ENCODE results near the gene NFASC.

Gene NFASC

GRCh38 chr1:204983136-204983535, 112.5 kb downstream of the NFASC start:
- H3K9ac ChIP-seq (ENCODE audit: low read length) = no peak overlapping the region
- H3K4me1 ChIP-seq (ENCODE audit: control insufficient read depth, insufficient read depth, low read length) = no peaks in the 10 kb centered on the region
- H3K4me3 ChIP-seq (ENCODE audit: low read depth, low read length) = no peak overlapping the region
- no peaks in the 10 kb centered on the region for H3K9me3 ChIP-seq (ENCODE audit: control insufficient read depth, insufficient read depth, low read depth, low read length)
- H3K27ac ChIP-seq (ENCODE audit: low read depth, low read length) = no peak overlapping the region
- no peaks in the 10 kb centered on the region for H3K36me3 ChIP-seq (ENCODE audit: control insufficient read depth, insufficient read depth, low read length)
- no peaks in the 10 kb centered on the region; the same call in 1 of the 2 replicates for H3K27me3 ChIP-seq (ENCODE audit: control insufficient read depth, insufficient read depth, low read length)

GRCh38 chr1:204983881-204984280, 113.2 kb downstream of the NFASC start:
- no peak overlapping the region for H3K9ac ChIP-seq (ENCODE audit: low read length)
- H3K27me3 ChIP-seq (ENCODE audit: control insufficient read depth, insufficient read depth, low read length) = no peaks in the 10 kb centered on the region; the same call in 1 of the 2 replicates
- no peak overlapping the region for H3K4me3 ChIP-seq (ENCODE audit: low read depth, low read length)
- no peaks in the 10 kb centered on the region for H3K9me3 ChIP-seq (ENCODE audit: control insufficient read depth, insufficient read depth, low read depth, low read length)
- no peaks in the 10 kb centered on the region for H3K36me3 ChIP-seq (ENCODE audit: control insufficient read depth, insufficient read depth, low read length)
- no peaks in the 10 kb centered on the region for H3K4me1 ChIP-seq (ENCODE audit: control insufficient read depth, insufficient read depth, low read length)
- no peak overlapping the region for H3K27ac ChIP-seq (ENCODE audit: low read depth, low read length)

GRCh38 chr1:204984499-204984898, 113.8 kb downstream of the NFASC start:
- H3K4me1 ChIP-seq (ENCODE audit: control insufficient read depth, insufficient read depth, low read length) = peaks cover under 1% of the 10 kb centered on the region; the same call in 1 of the 2 replicates
- H3K27me3 ChIP-seq (ENCODE audit: control insufficient read depth, insufficient read depth, low read length) = peaks cover 1% of the 10 kb centered on the region; the same call in 1 of the 2 replicates
- H3K36me3 ChIP-seq (ENCODE audit: control insufficient read depth, insufficient read depth, low read length) = no peaks in the 10 kb centered on the region

GRCh38 chr1:204986181-204986580, 115.5 kb downstream of the NFASC start:
- Histone ChIP-seq H3K27me3 (ENCODE audit: control insufficient read depth, insufficient read depth, low read length) (peaks cover 16% of the 10 kb centered on the region), H3K36me3 (ENCODE audit: control insufficient read depth, insufficient read depth, low read length) (no peaks in the 10 kb centered on the region), H3K4me3 (ENCODE audit: low read depth, low read length) (no peak overlapping the region), H3K9me3 (ENCODE audit: control insufficient read depth, insufficient read depth, low read depth, low read length) (no peaks in the 10 kb centered on the region), H3K9ac (ENCODE audit: low read length) (no peak overlapping the region), H3K27ac (ENCODE audit: low read depth, low read length) (no peak overlapping the region), H3K4me1 (ENCODE audit: control insufficient read depth, insufficient read depth, low read length) (peaks cover 18% of the 10 kb centered on the region)

More at GRCh38 chr1:204984499-204984898, 113.8 kb downstream of the NFASC start:
- Histone ChIP-seq H3K4me3 (ENCODE audit: low read depth, low read length) (no peak overlapping the region), H3K9ac (ENCODE audit: low read length) (no peak overlapping the region), H3K9me3 (ENCODE audit: control insufficient read depth, insufficient read depth, low read depth, low read length) (no peaks in the 10 kb centered on the region), H3K27ac (ENCODE audit: low read depth, low read length) (no peak overlapping the region)

GRCh38 chr1:204987689-204988088, 117.0 kb downstream of the NFASC start:
- Histone ChIP-seq H3K27ac (ENCODE audit: low read depth, low read length) (no peak overlapping the region), H3K36me3 (ENCODE audit: control insufficient read depth, insufficient read depth, low read length) (no peaks in the 10 kb centered on the region), H3K4me3 (ENCODE audit: low read depth, low read length) (no peak overlapping the region), H3K9ac (ENCODE audit: low read length) (no peak overlapping the region), H3K27me3 (ENCODE audit: control insufficient read depth, insufficient read depth, low read length) (peaks cover 31% of the 10 kb centered on the region), H3K9me3 (ENCODE audit: control insufficient read depth, insufficient read depth, low read depth, low read length) (no peaks in the 10 kb centered on the region), H3K4me1 (ENCODE audit: control insufficient read depth, insufficient read depth, low read length) (peaks cover 32% of the 10 kb centered on the region)

- Histone ChIP-seq H3K36me3 (ENCODE audit: control insufficient read depth, insufficient read depth, low read length) (no peaks in the 10 kb centered on the region), H3K27me3 (ENCODE audit: control insufficient read depth, insufficient read depth, low read length) (peaks cover 36% of the 10 kb centered on the region), H3K4me1 (ENCODE audit: control insufficient read depth, insufficient read depth, low read length) (peaks cover 32% of the 10 kb centered on the region)
Measured at GRCh38 chr1:204988196-204988595, 117.5 kb downstream of the NFASC start.

GRCh38 chr1:204989266-204990058, 118.8 kb downstream of the NFASC start:
- Histone ChIP-seq H3K9ac (ENCODE audit: low read length) (no peak overlapping the region), H3K4me1 (ENCODE audit: control insufficient read depth, insufficient read depth, low read length) (peaks cover 32% of the 10 kb centered on the region), H3K27me3 (ENCODE audit: control insufficient read depth, insufficient read depth, low read length) (peaks cover 48% of the 10 kb centered on the region), H3K4me3 (ENCODE audit: low read depth, low read length) (no peak overlapping the region), H3K9me3 (ENCODE audit: control insufficient read depth, insufficient read depth, low read depth, low read length) (no peaks in the 10 kb centered on the region), H3K36me3 (ENCODE audit: control insufficient read depth, insufficient read depth, low read length) (no peaks in the 10 kb centered on the region), H3K27ac (ENCODE audit: low read depth, low read length) (no peak overlapping the region)

More at GRCh38 chr1:204988196-204988595, 117.5 kb downstream of the NFASC start:
- Histone ChIP-seq H3K4me3 (ENCODE audit: low read depth, low read length) (no peak overlapping the region), H3K9ac (ENCODE audit: low read length) (no peak overlapping the region), H3K9me3 (ENCODE audit: control insufficient read depth, insufficient read depth, low read depth, low read length) (no peaks in the 10 kb centered on the region), H3K27ac (ENCODE audit: low read depth, low read length) (no peak overlapping the region)

- Histone ChIP-seq H3K4me1 (ENCODE audit: control insufficient read depth, insufficient read depth, low read length) (peaks cover 32% of the 10 kb centered on the region), H3K9ac (ENCODE audit: low read length) (no peak overlapping the region), H3K27ac (ENCODE audit: low read depth, low read length) (no peak overlapping the region), H3K27me3 (ENCODE audit: control insufficient read depth, insufficient read depth, low read length) (peaks cover 48% of the 10 kb centered on the region), H3K4me3 (ENCODE audit: low read depth, low read length) (no peak overlapping the region), H3K36me3 (ENCODE audit: control insufficient read depth, insufficient read depth, low read length) (no peaks in the 10 kb centered on the region), H3K9me3 (ENCODE audit: control insufficient read depth, insufficient read depth, low read depth, low read length) (no peaks in the 10 kb centered on the region)
Measured at GRCh38 chr1:204990059-204990664, 119.5 kb downstream of the NFASC start.

GRCh38 chr1:204990721-204991341, 120.2 kb downstream of the NFASC start:
- Histone ChIP-seq H3K9ac (ENCODE audit: low read length) (no peak overlapping the region), H3K27me3 (ENCODE audit: control insufficient read depth, insufficient read depth, low read length) (peaks cover 51% of the 10 kb centered on the region), H3K4me3 (ENCODE audit: low read depth, low read length) (no peak overlapping the region), H3K9me3 (ENCODE audit: control insufficient read depth, insufficient read depth, low read depth, low read length) (no peaks in the 10 kb centered on the region), H3K27ac (ENCODE audit: low read depth, low read length) (no peak overlapping the region), H3K4me1 (ENCODE audit: control insufficient read depth, insufficient read depth, low read length) (peaks cover 32% of the 10 kb centered on the region), H3K36me3 (ENCODE audit: control insufficient read depth, insufficient read depth, low read length) (no peaks in the 10 kb centered on the region)

GRCh38 chr1:204991342-204991844, 120.7 kb downstream of the NFASC start:
- H3K4me3 ChIP-seq (ENCODE audit: low read depth, low read length) = no peak overlapping the region
- peaks cover 51% of the 10 kb centered on the region for H3K27me3 ChIP-seq (ENCODE audit: control insufficient read depth, insufficient read depth, low read length)
- no peak overlapping the region for H3K9ac ChIP-seq (ENCODE audit: low read length)
- H3K4me1 ChIP-seq (ENCODE audit: control insufficient read depth, insufficient read depth, low read length) = peaks cover 32% of the 10 kb centered on the region
- H3K9me3 ChIP-seq (ENCODE audit: control insufficient read depth, insufficient read depth, low read depth, low read length) = no peaks in the 10 kb centered on the region
- no peaks in the 10 kb centered on the region for H3K36me3 ChIP-seq (ENCODE audit: control insufficient read depth, insufficient read depth, low read length)
- H3K27ac ChIP-seq (ENCODE audit: low read depth, low read length) = no peak overlapping the region

Measured in HUES6 (cell line).